Measurements from ENCODE around the gene CNTNAP2.

GRCh38 chr7:148433521-148434180, 2317.1 kb downstream of the CNTNAP2 start:
- TF ChIP-seq CTCF (conservative IDR thresholded peaks at IDR 0.05) (no peak), ZFX (IDR thresholded peaks at IDR 0.05) (no peak)

Measured in C4-2B (cell line).